T-helper 22 cell (primary cell): ENCODE results near the gene IFNAR2.
A peak's percentile ranks its signal among the peaks of the same experiment; 100 is the strongest.

Experiments
- DNase-seq: peaks from one replicate; pipeline ENCODE4 v3.0.0-alpha.2; 2020; ENCODE audit warnings: low read depth

The IFNAR2 gene

DNA sequence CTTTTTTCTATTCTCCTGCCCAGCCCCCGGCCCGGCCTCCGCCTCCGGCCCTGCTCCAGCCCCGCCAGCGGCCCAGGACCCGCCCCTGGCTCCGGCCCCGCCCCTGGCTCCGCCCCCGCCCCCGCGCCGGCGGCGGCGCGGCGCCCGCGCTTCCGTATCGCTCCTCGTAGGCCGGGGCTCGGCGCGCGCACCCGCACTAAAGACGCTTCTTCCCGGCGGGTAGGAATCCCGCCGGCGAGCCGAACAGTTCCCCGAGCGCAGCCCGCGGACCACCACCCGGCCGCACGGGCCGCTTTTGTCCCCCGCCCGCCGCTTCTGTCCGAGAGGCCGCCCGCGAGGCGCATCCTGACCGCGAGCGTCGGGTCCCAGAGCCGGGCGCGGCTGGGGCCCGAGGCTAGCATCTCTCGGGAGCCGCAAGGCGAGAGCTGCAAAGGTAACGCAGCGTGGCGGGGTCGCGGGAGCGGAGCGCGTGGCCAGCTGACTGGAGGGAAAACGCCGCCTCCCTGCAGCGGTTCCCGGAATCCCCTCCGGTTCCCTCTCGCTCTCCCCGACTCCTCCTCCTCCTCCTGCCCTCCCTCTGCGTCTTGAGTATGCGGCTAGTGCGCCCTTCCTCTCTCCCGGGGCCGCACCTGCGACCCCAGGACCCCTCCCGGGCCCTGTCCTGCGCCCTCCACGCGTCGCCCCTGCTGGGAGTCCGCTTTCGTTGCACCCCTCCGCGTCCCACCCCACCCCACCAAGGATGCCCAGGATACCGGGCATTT is at the start of gene IFNAR2:
Gene IFNAR2, plus strand, starts transcription at position 155 of the 761 bp plus-strand sequence. CDS start 11,985 bp downstream, outside the sequence.
- peak; percentile 55 for DNase-seq

DNA sequence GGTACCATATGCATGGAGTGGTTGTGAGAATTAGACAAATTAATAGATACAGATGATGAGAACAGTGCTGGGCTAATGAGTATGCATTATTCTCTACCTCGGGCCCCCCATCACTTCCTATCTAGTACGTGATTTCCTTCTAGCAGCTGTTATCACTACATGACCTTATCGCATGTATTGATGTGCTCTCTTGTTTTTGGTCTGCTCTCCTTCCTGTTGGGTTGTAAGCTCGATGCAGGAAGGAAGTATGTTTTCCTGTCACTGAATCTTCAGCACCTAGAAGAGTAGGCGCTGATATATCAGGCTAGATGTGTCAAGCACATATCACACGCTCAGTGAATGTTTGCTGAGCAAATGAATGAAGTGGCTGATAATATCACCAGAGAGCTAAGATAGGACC is 43.9 kb upstream of the IFNAR2 start:
- no peak for DNase-seq

DNA sequence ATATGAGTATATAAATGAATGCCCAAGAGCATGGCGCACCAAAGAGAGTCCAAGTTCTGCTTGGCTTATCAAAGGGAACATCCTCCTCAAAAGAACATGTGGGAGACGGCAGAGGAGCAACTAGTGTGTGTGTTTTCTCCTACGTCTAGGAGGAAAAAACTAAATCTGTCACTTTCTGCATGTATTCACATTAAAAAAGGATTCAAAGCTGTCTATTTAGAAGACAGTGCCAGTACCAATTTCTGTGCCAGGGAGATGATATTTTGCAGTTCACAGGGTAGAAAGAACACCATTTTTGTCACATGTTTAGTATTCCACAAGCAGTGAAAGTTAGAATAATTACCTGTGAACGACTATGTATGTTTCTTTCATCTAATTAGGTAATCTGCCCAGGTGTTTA is 42.5 kb upstream of the IFNAR2 start:
- no peak for DNase-seq

DNA sequence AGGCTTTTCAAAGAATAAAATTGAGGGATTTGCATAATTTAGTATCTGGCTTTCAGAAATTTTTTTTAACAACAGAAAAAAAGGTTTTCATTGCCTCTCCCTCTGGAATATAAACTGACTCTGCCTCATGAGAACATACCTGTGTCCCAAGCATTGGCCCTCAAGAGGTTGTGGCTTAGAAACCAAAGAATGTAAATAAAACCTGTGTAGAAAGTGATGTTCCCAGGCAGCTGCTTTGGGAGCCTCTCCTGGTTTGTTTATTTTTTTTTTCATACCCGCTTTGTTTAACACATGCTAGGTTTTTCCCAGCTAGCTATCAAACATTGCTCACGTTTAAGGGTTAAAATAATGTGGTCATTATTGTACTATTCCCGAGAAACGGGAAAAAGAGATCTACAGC is 40.5 kb upstream of the IFNAR2 start:
- no peak for DNase-seq

DNA sequence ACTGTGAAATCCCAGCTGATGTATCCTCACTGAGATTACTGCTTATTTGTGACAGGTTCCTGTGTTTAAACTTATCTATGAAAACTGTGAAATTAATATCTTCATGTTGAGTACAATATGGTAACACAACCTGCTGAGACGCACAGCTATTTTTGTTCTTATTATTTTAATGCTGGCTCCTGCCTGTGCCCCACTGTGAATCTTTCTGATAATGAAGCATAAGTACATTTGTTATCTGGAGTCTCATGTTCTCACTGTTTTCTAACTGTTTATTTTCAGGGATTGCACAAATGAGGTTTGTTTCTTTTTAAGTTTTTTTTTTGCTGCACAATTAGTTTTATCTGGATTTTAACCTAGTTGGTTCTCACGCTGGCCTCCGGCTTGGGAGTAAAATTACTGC is 39.9 kb upstream of the IFNAR2 start:
- no peak for DNase-seq

- DNase-seq = no peak
Measured at GRCh38 chr21:33196941-33197374, 32.8 kb upstream of the IFNAR2 start.

DNA sequence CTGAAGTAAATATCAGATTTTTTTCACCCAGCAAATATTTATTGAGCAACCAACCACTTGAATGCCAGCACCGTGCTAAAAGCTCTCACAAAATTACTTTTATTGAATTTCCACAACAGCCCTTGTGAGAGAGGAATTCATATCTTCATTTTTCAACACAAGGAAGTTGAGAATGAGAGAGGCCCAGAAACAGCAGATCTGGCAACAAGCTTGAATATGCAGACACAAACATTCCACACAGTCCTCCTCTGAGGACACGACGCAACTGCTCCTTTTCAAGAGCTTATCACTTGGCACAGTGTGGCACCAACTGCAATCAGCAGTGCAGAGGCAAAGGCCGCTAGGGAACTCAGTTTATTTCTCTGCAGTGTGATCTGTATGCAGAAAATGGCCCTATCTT is 32.2 kb upstream of the IFNAR2 start:
- DNase-seq = no peak

DNA sequence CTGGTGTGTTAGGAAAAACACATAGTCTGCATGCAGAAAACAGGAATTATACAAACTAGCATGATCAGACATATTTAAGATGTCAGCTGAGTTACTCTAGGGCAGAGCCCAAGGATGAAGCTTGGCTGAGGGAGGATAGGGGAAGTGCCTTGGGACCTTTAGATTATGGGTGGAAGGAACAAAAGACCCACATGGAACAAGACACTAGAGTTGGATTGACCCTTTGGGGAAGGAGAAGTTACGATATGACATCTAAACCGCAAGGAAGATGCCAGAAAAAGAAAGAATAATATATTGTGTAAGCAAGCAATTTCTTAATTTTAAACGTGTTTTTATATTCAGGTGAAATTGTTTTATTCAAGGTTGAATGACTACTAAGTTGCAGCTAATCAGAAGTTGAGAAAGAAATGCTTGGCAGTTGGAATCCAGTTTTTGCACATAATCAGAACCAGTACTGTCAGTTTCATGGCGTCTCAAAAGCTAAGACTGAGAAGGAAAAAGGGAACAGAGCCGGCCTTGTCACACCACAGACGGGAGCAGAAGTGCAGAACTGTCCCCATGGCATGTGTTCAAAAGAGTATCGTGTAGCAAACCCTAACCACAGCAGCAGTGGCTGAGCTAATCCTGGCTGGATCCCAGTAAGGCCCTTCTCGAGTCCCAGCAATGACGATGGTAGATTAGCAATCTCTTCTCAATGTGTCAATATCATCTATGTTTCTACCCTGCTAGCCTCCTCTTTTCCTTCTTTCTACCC is 31.2 kb upstream of the IFNAR2 start:
- DNase-seq = no peak

DNA sequence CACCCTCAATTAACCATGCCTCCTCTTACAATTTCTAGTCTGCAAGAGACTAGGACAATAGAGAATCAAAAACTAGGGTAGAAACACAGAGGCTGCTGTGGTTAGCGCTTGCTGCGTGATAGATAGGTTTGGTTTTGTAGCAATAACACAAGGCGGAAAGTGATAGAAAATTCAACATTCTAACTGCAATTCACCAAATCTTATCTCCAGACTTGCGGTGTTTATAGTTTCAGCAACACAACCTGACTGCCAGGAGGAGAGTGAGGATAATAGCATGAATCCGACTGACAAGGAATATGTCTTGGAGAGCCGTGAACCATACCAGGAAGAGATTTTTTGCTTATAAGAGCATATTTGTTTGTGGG is 30.7 kb upstream of the IFNAR2 start:
- no peak for DNase-seq

GRCh38 chr21:33199516-33200217 is 30.1 kb upstream of the IFNAR2 start:
- DNase-seq = peak; percentile 64

DNA sequence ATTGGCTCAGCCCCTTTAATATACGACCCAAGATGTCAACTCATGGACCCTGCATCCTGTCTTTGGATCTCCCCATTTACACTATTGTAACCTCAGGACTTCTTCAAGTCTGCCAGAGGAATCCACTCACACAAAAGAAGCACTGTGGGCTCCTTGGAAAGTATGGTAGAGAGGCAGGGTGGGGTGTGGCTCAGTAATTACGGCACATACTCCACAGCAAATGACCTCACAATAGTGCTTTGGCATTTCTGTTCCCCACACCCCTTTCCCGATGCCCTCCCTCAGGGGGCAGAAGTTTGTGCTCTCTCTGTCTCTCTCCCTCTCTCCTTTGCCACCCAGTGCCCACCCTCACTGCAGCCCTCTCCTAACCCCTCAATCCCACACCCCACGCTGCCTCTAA is 27.8 kb upstream of the IFNAR2 start:
- DNase-seq = no peak

DNA sequence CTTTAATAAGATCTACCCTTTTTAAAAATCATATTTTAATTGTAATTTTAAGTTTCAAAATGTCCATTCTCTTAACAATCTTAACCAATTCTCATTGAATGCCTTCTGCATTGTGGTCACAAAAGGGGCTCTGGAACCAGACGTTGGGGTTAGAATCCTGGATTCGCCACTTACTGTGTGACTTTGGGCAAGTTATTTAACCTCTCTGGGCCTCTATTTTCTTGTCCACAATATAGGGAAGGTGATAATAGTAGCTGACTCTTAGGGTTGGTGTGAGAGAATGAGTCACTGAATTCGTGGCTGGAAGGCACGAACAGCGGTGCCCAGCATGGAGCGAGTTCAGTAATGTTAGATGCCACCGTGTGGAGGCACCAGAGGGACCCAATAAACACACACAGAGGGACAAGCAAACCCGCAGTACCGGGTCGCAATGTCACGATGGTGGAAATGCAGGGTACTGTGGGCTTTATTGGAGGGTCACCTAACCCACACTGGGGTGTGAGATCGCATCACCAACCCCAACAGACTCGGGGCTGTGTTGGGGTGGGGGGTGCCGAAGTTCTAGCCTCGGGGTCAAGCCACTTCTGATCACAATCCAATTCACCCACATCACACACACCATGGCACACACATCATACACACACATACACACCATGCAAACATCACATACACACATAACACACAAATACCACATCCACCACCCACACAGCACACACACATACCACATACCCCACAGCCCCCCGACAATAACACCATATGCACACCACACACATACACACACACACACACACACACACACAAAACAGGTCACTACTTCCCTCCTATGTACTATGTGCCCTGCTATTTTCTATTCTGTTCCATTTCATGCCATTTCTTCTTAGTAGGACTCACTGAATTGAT is 27.0 kb upstream of the IFNAR2 start:
- DNase-seq = no peak

DNA sequence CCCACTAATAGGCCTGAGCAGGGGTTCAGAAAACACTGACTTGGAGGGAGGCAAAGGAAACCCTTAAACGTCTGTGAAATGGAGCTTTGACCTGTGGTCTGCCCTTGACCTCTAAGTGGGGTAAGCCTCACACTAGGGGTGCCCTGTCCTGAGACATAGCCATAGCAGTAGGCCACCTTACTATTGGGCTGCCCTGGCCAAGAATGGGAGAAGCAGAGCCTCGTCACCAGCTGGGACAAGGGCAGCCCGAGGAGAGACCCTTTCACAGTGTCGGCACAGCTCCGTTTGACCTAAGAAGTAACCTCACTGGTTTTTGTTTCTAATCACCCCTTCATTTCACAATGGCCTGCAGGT is 26.4 kb upstream of the IFNAR2 start:
- DNase-seq = no peak

GRCh38 chr21:33205476-33205875 is 24.3 kb upstream of the IFNAR2 start:
- no peak for DNase-seq

- no peak for DNase-seq
Measured at GRCh38 chr21:33206771-33207281, 22.9 kb upstream of the IFNAR2 start.

- DNase-seq = no peak
Measured at GRCh38 chr21:33207449-33208149, 22.1 kb upstream of the IFNAR2 start.

- DNase-seq = no peak
Measured at GRCh38 chr21:33208534-33208933, 21.2 kb upstream of the IFNAR2 start.

GRCh38 chr21:33211305-33211704 is 18.4 kb upstream of the IFNAR2 start:
- no peak for DNase-seq

DNA sequence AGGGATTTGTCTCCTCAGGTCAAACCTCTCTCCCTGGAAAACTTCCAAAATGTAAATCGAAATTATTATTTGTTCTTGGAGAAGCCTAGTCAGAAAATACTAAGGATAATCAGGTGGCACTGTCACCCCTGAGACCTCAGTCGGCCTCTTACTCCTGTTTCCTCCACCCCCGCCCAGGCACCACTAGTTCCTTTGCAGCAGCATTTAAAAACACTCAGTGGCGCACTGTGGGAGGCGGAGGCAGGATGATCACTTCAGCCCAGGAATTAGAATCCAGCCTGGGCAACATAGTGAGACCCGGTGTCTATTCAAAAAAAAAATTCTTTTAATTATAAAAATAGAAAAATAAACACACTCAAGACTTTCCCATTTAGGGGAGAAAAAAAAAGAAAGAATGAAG is 18.0 kb upstream of the IFNAR2 start:
- DNase-seq = no peak

GRCh38 chr21:33212159-33212851 is 17.4 kb upstream of the IFNAR2 start:
- DNase-seq = no peak

- no peak for DNase-seq
Measured at GRCh38 chr21:33214056-33214455, 15.7 kb upstream of the IFNAR2 start.
